Neural crest cell (in vitro differentiated cells): ENCODE data around the gene GSDME. TPM values are rescaled to one million over a fixed set of nuclear protein-coding genes. Genes with fewer than 3 reads are reported as not detected.

ENCODE experiments used
- DNase-seq: peaks from one replicate; pipeline ENCODE4 v3.0.0; 2021; ENCODE audit warnings: low read depth, mixed read lengths, low spot score
- H3K27ac Mint-ChIP-seq: one replicate; pipeline ENCODE4 v1.8.0; 2021; ENCODE audit warnings: mild to moderate bottlenecking, mixed read lengths; ENCODE audit not compliant: unreplicated experiment
- H3K27me3 Mint-ChIP-seq: 2 replicates; pipeline ENCODE4 v1.8.0; 2021; ENCODE audit warnings: low read depth, mild to moderate bottlenecking, mixed read lengths
- H3K36me3 Mint-ChIP-seq: 2 replicates; pipeline ENCODE4 v1.8.0; 2021; ENCODE audit warnings: low read depth, mild to moderate bottlenecking, mixed read lengths
- H3K4me1 Mint-ChIP-seq: 2 replicates; pipeline ENCODE4 v1.8.0; 2021; ENCODE audit warnings: mixed read lengths
- H3K4me3 Mint-ChIP-seq: one replicate; pipeline ENCODE4 v1.8.0; 2021; ENCODE audit warnings: mild to moderate bottlenecking, mixed read lengths
- H3K9me3 Mint-ChIP-seq: 2 replicates; pipeline ENCODE4 v1.8.0; 2021; ENCODE audit warnings: mixed read lengths
- CTCF ChIP-seq: fragments of 200-600 bp; sonication (generic); conservative IDR thresholded peaks from 2 replicates; pipeline ENCODE4 v1.5.0; 2021; ENCODE audit warnings: antibody characterized with exemption, mild to moderate bottlenecking
- total RNA-seq: library from RNA; stranded (reverse); gene quantifications from 2 replicates; pipeline ENCODE4 v1.2.1, GENCODE V29; 2021

GSDME gene
- total RNA-seq, 1 donor from 2014 or later, result 18.9 TPM

- H3K9me3 Mint-ChIP-seq, result peaks cover 15% of the 10 kb centered on the region
- H3K36me3 Mint-ChIP-seq, result peaks cover 5% of the 10 kb centered on the region
- H3K4me3 Mint-ChIP-seq, result no peak overlapping the region
- no peaks in the 10 kb centered on the region for H3K27me3 Mint-ChIP-seq
- H3K4me1 Mint-ChIP-seq, result peaks cover 1% of the 10 kb centered on the region
- TF ChIP-seq CTCF, result no peak
- no peak for DNase-seq
- H3K27ac Mint-ChIP-seq, result no peak overlapping the region
Observed at GRCh38 chr7:24788961-24789576, 31.8 kb upstream of the GSDME start.

GRCh38 chr7:24788075-24788474, 30.8 kb upstream of the GSDME start:
- peaks cover 10% of the 10 kb centered on the region for H3K36me3 Mint-ChIP-seq
- peak; percentile 55 for TF ChIP-seq CTCF
- H3K4me1 Mint-ChIP-seq, result no peaks in the 10 kb centered on the region
- no peak overlapping the region for H3K4me3 Mint-ChIP-seq
- no peak for DNase-seq
- H3K27ac Mint-ChIP-seq, result no peak overlapping the region
- peaks cover 24% of the 10 kb centered on the region for H3K9me3 Mint-ChIP-seq
- no peaks in the 10 kb centered on the region for H3K27me3 Mint-ChIP-seq

- Mint-ChIP-seq H3K4me1 (no peaks in the 10 kb centered on the region), H3K27ac (no peak overlapping the region), H3K9me3 (peaks cover 24% of the 10 kb centered on the region), H3K27me3 (no peaks in the 10 kb centered on the region), H3K36me3 (peaks cover 10% of the 10 kb centered on the region), H3K4me3 (no peak overlapping the region)
- no peak for DNase-seq
- no peak for TF ChIP-seq CTCF
Observed at GRCh38 chr7:24786941-24787340, 29.7 kb upstream of the GSDME start.

GRCh38 chr7:24786306-24786705, 29.0 kb upstream of the GSDME start:
- no peaks in the 10 kb centered on the region for H3K4me1 Mint-ChIP-seq
- TF ChIP-seq CTCF, result no peak
- H3K27ac Mint-ChIP-seq, result no peak overlapping the region
- no peak overlapping the region for H3K4me3 Mint-ChIP-seq
- DNase-seq, result no peak
- peaks cover 10% of the 10 kb centered on the region for H3K36me3 Mint-ChIP-seq
- peaks cover 24% of the 10 kb centered on the region for H3K9me3 Mint-ChIP-seq
- H3K27me3 Mint-ChIP-seq, result no peaks in the 10 kb centered on the region

GRCh38 chr7:24784277-24784676, 27.0 kb upstream of the GSDME start:
- Mint-ChIP-seq H3K27ac (peak overlapping the region; percentile 83), H3K4me1 (no peaks in the 10 kb centered on the region), H3K4me3 (no peak overlapping the region), H3K36me3 (peaks cover 9% of the 10 kb centered on the region), H3K27me3 (no peaks in the 10 kb centered on the region), H3K9me3 (peaks cover 16% of the 10 kb centered on the region)
- DNase-seq, result no peak
- no peak for TF ChIP-seq CTCF
